ENCODE measurements around the gene OTOG.

- TF ChIP-seq CTCF (IDR thresholded peaks at IDR 0.05) (no peak), POLR2A (IDR thresholded peaks at IDR 0.05) (no peak)
Measured at GRCh38 chr11:17531636-17532113, 15.4 kb upstream of the OTOG start.

Data from lower leg skin (tissue), 3 donors.